ENCODE measurements around the gene DNAH9.

DNAH9 gene

DNA sequence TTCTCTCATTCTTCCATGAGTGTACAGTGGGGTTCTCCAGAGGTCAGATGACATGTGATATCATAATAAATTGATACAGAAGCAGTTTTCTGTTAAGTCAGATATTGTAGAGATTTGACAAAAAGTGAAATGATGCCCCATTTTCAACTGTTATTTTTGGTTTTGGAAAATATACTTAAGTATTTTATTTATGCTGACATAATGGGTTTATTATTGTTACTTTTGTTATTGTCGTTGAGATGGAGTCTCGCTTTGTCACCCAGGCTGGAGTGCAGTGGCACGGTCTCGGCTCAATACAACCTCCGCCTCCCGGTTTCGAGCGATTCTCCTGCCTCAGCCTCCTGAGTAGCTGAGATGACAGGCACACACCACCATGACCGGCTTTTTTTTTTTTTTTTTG, 94.4 kb downstream of the DNAH9 start:
- Mint-ChIP-seq H3K4me3 (no peak overlapping the region), H3K27me3 (no peaks in the 10 kb centered on the region), H3K9me3 (no peaks in the 10 kb centered on the region), H3K36me3 (no peaks in the 10 kb centered on the region), H3K27ac (no peak overlapping the region), H3K4me1 (no peaks in the 10 kb centered on the region)

DNA sequence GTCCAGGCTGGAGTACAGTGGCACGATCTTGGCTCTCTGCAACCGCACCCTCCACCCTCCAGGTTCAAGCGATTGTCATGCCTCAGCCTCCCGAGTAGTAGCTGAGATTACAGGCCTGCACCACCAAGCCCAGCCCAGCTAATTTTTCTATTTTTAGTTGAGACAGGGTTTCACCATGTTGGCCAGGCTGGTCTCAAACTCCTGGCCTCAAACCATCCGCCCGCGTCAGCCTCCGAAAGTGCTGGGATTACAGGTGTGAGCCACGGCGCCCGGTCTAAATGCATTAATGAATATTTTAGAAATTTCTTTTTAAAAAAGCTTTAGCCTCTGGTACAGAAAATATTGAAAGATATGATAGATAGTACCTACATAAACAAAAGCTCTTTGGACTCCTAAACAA, 95.0 kb downstream of the DNAH9 start:
- no peaks in the 10 kb centered on the region for H3K9me3 Mint-ChIP-seq
- H3K4me3 Mint-ChIP-seq = no peak overlapping the region
- H3K4me1 Mint-ChIP-seq = no peaks in the 10 kb centered on the region
- H3K27ac Mint-ChIP-seq = no peak overlapping the region
- peaks cover under 1% of the 10 kb centered on the region for H3K27me3 Mint-ChIP-seq
- no peaks in the 10 kb centered on the region for H3K36me3 Mint-ChIP-seq

DNA sequence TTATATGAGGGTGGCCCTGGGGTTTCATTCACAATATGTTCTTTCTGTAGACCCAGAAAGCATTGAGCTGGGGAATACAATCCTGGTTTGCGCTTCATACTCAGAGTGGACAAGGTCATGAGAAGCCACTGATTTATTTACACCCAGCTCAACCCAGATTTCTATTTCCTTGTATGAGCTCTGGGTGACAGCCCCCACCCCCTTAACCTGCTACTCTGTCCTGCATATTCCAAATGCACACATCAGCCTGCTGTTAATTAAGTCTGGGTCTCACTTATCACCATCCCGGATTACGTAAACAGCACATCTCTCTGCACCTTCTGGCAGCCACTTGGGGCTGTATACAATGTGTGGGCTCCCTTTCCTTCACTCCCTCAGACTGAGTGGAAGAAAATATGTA, 102.4 kb downstream of the DNAH9 start:
- no peak overlapping the region for H3K4me3 Mint-ChIP-seq
- no peaks in the 10 kb centered on the region for H3K36me3 Mint-ChIP-seq
- H3K27me3 Mint-ChIP-seq = peaks cover 5% of the 10 kb centered on the region
- no peak overlapping the region for H3K27ac Mint-ChIP-seq
- H3K9me3 Mint-ChIP-seq = no peaks in the 10 kb centered on the region
- no peaks in the 10 kb centered on the region for H3K4me1 Mint-ChIP-seq

DNA sequence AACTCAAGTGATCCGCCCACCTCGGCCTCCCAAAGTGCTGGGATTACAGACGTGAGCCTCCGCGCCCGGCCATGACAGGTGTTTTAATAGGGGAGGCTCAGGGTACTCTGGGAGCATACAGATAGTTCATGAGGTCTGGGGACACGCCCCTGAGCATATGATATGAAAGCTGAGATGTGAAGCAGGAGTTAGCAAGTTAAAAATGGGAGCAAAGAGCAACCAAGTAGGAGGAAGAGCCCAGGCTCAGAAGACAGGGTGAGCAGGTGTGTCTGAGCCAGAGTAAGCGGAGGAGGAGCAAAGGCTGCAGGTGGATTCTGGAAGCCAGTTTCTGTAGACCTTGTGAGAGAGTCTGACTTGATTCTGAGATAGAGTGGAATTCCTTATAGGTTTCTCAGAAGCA, 103.6 kb downstream of the DNAH9 start:
- Mint-ChIP-seq H3K27me3 (peaks cover 5% of the 10 kb centered on the region), H3K4me1 (no peaks in the 10 kb centered on the region), H3K4me3 (no peak overlapping the region), H3K9me3 (no peaks in the 10 kb centered on the region), H3K27ac (no peak overlapping the region), H3K36me3 (no peaks in the 10 kb centered on the region)

DNA sequence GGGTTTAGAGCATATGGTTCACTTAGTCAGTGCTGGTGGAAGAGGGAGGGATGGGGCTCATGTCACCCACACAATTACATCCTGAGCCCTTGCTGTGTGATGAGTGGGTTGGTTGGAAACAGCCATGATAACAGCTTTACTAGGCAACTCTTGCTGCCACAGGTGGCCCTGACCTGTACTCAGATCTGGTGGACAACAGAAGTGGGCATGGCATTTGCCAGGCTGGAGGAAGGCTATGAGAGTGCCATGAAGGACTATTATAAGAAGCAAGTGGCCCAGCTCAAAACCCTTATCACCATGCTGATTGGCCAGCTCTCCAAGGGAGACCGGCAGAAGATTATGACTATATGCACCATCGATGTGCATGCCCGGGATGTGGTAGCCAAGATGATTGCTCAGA, 105.8 kb downstream of the DNAH9 start:
- Mint-ChIP-seq H3K4me3 (no peak overlapping the region), H3K27me3 (peaks cover 4% of the 10 kb centered on the region), H3K36me3 (no peaks in the 10 kb centered on the region), H3K27ac (no peak overlapping the region), H3K9me3 (no peaks in the 10 kb centered on the region), H3K4me1 (no peaks in the 10 kb centered on the region)

- H3K4me1 Mint-ChIP-seq = no peaks in the 10 kb centered on the region
- no peaks in the 10 kb centered on the region for H3K9me3 Mint-ChIP-seq
- no peaks in the 10 kb centered on the region for H3K36me3 Mint-ChIP-seq
- H3K27ac Mint-ChIP-seq = no peak overlapping the region
- H3K4me3 Mint-ChIP-seq = no peak overlapping the region
- peaks cover 4% of the 10 kb centered on the region for H3K27me3 Mint-ChIP-seq
Measured at GRCh38 chr17:11705111-11705510, 106.8 kb downstream of the DNAH9 start.

GRCh38 chr17:11707586-11707985, 109.3 kb downstream of the DNAH9 start:
- Mint-ChIP-seq H3K36me3 (no peaks in the 10 kb centered on the region), H3K9me3 (no peaks in the 10 kb centered on the region), H3K4me3 (no peak overlapping the region), H3K27ac (no peak overlapping the region), H3K4me1 (no peaks in the 10 kb centered on the region), H3K27me3 (peaks cover 4% of the 10 kb centered on the region)

DNA sequence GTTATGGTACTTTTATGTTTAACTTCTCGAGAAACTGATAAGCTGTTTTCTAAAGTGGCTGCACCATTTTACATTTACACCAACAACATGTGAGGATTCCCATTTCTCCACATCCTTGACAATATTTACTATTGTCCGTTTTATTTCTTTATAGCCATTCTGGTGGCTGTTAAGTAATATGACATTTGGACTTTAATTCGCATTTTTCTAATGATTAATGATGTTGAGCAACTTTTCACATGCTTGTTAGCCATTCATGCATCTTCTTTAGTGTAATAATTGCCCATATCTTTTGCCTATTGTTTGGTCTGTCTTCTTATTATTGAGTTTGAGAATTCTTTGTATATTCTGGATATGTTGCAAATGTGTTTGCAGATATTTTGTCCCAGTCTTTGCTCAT, 114.2 kb downstream of the DNAH9 start:
- H3K9me3 Mint-ChIP-seq = peaks cover 4% of the 10 kb centered on the region
- H3K27ac Mint-ChIP-seq = no peak overlapping the region
- H3K4me3 Mint-ChIP-seq = no peak overlapping the region
- no peaks in the 10 kb centered on the region for H3K4me1 Mint-ChIP-seq
- H3K27me3 Mint-ChIP-seq = no peaks in the 10 kb centered on the region
- H3K36me3 Mint-ChIP-seq = no peaks in the 10 kb centered on the region

DNA sequence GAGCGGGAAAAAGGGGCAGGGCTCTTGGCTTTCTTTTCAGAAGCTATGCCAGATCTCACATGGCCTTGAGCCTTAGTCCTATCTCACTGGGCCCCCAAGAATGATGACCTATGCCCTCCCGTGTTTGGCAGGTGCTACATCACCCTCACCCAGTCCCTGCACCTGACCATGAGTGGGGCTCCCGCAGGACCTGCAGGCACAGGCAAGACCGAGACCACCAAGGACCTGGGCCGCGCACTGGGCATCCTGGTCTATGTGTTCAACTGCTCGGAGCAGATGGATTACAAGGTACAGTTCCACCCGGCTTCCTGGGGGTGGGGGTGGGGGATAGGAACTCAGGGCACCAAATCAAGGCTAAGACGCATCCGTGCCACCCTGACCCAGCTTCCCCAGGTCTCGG, 120.9 kb downstream of the DNAH9 start:
- no peaks in the 10 kb centered on the region for H3K27me3 Mint-ChIP-seq
- peaks cover 4% of the 10 kb centered on the region for H3K9me3 Mint-ChIP-seq
- no peaks in the 10 kb centered on the region for H3K36me3 Mint-ChIP-seq
- H3K27ac Mint-ChIP-seq = no peak overlapping the region
- H3K4me3 Mint-ChIP-seq = no peak overlapping the region
- H3K4me1 Mint-ChIP-seq = no peaks in the 10 kb centered on the region

DNA sequence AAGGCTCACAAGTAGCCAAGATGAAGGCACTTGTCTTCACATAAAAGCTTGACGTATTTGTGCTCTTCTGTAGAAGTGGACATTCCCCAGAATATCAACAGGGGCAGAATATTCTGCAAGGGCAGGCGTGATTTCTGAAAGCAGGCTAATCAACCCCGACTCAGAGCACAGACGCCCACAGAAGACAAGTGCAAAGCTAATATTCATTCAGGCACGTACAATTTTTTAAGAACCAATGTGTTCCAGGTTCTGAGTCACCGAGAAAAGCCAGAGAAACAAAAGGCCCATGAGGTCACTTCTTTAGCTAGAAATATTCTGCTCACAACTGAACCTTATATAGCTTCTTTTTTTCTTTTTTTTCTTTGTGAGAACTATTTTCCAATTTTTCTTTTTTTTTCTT, 121.6 kb downstream of the DNAH9 start:
- H3K4me3 Mint-ChIP-seq = no peak overlapping the region
- H3K27ac Mint-ChIP-seq = no peak overlapping the region
- no peaks in the 10 kb centered on the region for H3K36me3 Mint-ChIP-seq
- no peaks in the 10 kb centered on the region for H3K27me3 Mint-ChIP-seq
- peaks cover 4% of the 10 kb centered on the region for H3K9me3 Mint-ChIP-seq
- H3K4me1 Mint-ChIP-seq = no peaks in the 10 kb centered on the region

GRCh38 chr17:11720816-11721215, 122.5 kb downstream of the DNAH9 start:
- Mint-ChIP-seq H3K4me3 (no peak overlapping the region), H3K27ac (no peak overlapping the region), H3K9me3 (peaks cover 4% of the 10 kb centered on the region), H3K4me1 (no peaks in the 10 kb centered on the region), H3K27me3 (no peaks in the 10 kb centered on the region), H3K36me3 (no peaks in the 10 kb centered on the region)

GRCh38 chr17:11730747-11731146, 132.5 kb downstream of the DNAH9 start:
- H3K36me3 Mint-ChIP-seq = no peaks in the 10 kb centered on the region
- H3K4me1 Mint-ChIP-seq = no peaks in the 10 kb centered on the region
- H3K27me3 Mint-ChIP-seq = no peaks in the 10 kb centered on the region
- H3K9me3 Mint-ChIP-seq = no peaks in the 10 kb centered on the region
- H3K27ac Mint-ChIP-seq = no peak overlapping the region
- H3K4me3 Mint-ChIP-seq = no peak overlapping the region

DNA sequence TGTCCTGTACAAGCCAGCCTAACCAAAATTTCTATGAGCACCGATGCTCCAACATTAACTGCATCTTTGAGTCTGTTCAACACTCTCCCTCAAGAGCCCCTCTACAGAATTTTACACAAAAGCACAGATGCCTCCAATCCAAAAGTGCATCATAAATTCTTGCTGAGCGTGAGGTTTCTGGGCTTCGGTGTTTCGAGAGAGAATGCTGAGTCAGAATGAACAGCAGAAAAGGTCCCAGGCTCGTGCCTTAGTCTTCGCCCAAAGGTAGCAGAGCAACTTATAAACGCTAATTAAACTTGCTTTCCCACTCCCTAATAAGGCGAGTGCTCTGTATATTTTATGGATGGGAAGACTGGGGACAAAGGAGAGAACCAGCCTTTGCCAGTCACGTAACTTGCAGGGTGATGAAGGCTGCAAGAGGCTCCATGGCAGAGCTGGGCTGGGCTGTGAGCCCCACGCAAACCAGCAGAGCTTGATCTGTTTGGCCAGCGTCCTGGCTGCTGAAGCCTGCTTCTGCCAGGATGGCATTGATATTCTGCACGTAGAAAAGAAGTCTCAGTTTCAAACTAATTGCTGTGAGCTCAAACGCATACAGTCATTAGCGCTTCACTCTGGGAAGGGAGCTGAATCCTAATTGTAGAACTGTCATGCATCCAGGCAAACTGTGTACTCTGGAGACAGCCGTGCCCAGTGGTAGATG, 138.5 kb downstream of the DNAH9 start:
- Mint-ChIP-seq H3K27me3 (no peaks in the 10 kb centered on the region), H3K27ac (no peak overlapping the region), H3K4me1 (no peaks in the 10 kb centered on the region), H3K36me3 (no peaks in the 10 kb centered on the region), H3K9me3 (no peaks in the 10 kb centered on the region), H3K4me3 (no peak overlapping the region)

GRCh38 chr17:11737313-11737679, 139.0 kb downstream of the DNAH9 start:
- H3K4me3 Mint-ChIP-seq = no peak overlapping the region
- no peaks in the 10 kb centered on the region for H3K27me3 Mint-ChIP-seq
- no peaks in the 10 kb centered on the region for H3K4me1 Mint-ChIP-seq
- no peaks in the 10 kb centered on the region for H3K36me3 Mint-ChIP-seq
- no peaks in the 10 kb centered on the region for H3K9me3 Mint-ChIP-seq
- no peak overlapping the region for H3K27ac Mint-ChIP-seq

GRCh38 chr17:11738151-11738550, 139.9 kb downstream of the DNAH9 start:
- Mint-ChIP-seq H3K4me3 (no peak overlapping the region), H3K9me3 (peaks cover under 1% of the 10 kb centered on the region), H3K4me1 (no peaks in the 10 kb centered on the region), H3K36me3 (no peaks in the 10 kb centered on the region), H3K27me3 (no peaks in the 10 kb centered on the region), H3K27ac (no peak overlapping the region)

GRCh38 chr17:11739351-11739750, 141.1 kb downstream of the DNAH9 start:
- H3K4me1 Mint-ChIP-seq = no peaks in the 10 kb centered on the region
- H3K4me3 Mint-ChIP-seq = no peak overlapping the region
- no peaks in the 10 kb centered on the region for H3K36me3 Mint-ChIP-seq
- no peak overlapping the region for H3K27ac Mint-ChIP-seq
- H3K9me3 Mint-ChIP-seq = peaks cover 5% of the 10 kb centered on the region
- H3K27me3 Mint-ChIP-seq = no peaks in the 10 kb centered on the region

DNA sequence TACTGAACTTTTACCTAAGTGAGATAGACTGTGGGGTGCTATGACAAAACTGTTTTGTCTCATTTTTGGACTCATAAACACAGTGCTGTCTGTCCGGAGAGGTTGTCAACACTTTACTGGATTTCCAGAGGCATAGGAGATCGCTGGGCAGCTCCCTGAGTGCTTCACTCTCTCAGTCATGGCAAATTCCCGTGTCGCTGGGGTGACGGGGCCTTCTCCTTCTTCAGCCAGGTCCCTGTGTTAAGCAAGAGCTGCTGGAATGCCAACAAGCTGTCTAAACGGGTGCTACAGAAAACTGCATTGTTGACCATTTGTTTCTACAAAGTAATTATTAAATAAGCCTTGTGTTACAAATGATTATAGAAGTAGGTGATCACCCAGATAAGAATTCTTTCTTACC, 141.6 kb downstream of the DNAH9 start:
- no peaks in the 10 kb centered on the region for H3K4me1 Mint-ChIP-seq
- H3K27me3 Mint-ChIP-seq = no peaks in the 10 kb centered on the region
- H3K27ac Mint-ChIP-seq = no peak overlapping the region
- H3K9me3 Mint-ChIP-seq = peaks cover 5% of the 10 kb centered on the region
- no peak overlapping the region for H3K4me3 Mint-ChIP-seq
- no peaks in the 10 kb centered on the region for H3K36me3 Mint-ChIP-seq

Data from activated naive CD4-positive, alpha-beta T cell treated with anti-CD3 and anti-CD28 coated beads, Interleukin-2, amount 50 U/mL, for 24 hours (primary cell).